Right lobe of liver (tissue), 6 donors: ENCODE data around the gene CHRNA3. TPM values are rescaled to one million over a fixed set of nuclear protein-coding genes. Genes with fewer than 3 reads are reported as not detected.

Source experiments
- ATAC-seq, 4 donors: fragments of 200-7000 bp; cut with Tn5 transposase; one replicate each; pipeline ENCODE4 v1.9.1; 2020; ENCODE audit warnings: mild to moderate bottlenecking in 4 of 4, moderate library complexity in 4 of 4
- DNase-seq, 3 donors: peaks; one replicate each; pipeline ENCODE4 v3.0.0-alpha.2; 2020
- H3K27ac ChIP-seq, 3 donors: fragments of 200-600 bp; one replicate each; pipeline ENCODE4 v1.8.0; 2022
- H3K27me3 ChIP-seq, 2 donors: fragments of 200-600 bp; one replicate each; pipeline ENCODE4 v1.8.0; 2022
- H3K36me3 ChIP-seq, 4 donors: fragments of 200-600 bp; sonication (generic) in 1 of 4; one replicate each; pipeline versions ENCODE4 v1.5.1 to v1.8.0; 2017 to 2022; ENCODE audit warnings: control low read depth in 1 of 4
- H3K4me1 ChIP-seq, 4 donors: fragments of 200-600 bp; sonication (generic) in 1 of 4; one replicate each; pipeline versions ENCODE4 v1.5.1 to v1.8.0; 2017 to 2022; ENCODE audit warnings: control low read depth in 1 of 4
- H3K4me3 ChIP-seq, 3 donors: fragments of 200-600 bp; one replicate each; pipeline ENCODE4 v1.8.0; 2022
- H3K9me3 ChIP-seq, 4 donors: fragments of 200-600 bp; sonication (generic) in 1 of 4; one replicate each; pipeline versions ENCODE4 v1.5.1 to v1.8.0; 2017 to 2022; ENCODE audit warnings: control low read depth in 1 of 4
- POLR2A ChIP-seq: fragments of 450-650 bp; IDR thresholded peaks from one replicate; pipeline ENCODE4 v1.6.1; 2017; ENCODE audit warnings: antibody characterized with exemption, mild to moderate bottlenecking
- WGBS: methylation state at CpG from one replicate; pipeline ENCODE4 v1.1.6; 2018; ENCODE audit warnings: low coverage, low lambda C conversion rate; ENCODE audit not compliant: insufficient coverage; ENCODE audit errors: missing lambda C conversion rate; 5-methylcytosine and 5-hydroxymethylcytosine counted together
- intact Hi-C, 2 donors: fragments of 100-400 bp; cut with DNase I; formaldehyde crosslinking; loops; one replicate each; pipeline versions ENCODE4 v1.11.2 to v1.14.1; 2022
- total RNA-seq, 6 experiments: library from RNA; depleted of rRNA in 2 of 6; stranded (reverse); fragments of >200 nt in 2 of 6; fragmentation: NEBNext Ultra II Directional in 3 of 6; extraction: Animal tissue kit (Norgen Biotek cat#: 25700) in 3 of 6; gene quantifications; one replicate each; pipeline versions ENCODE4 v1.1.0 to v1.2.4, GENCODE V29; 2016 to 2023
- TF ChIP-seq, protein P1 (sequence below), 4 donors: fragments of 200-600 bp in 3 of 4; fragments of 450-650 bp in 1 of 4; IDR thresholded peaks; one replicate each; pipeline versions ENCODE4 v1.5.1 to v1.8.0; 2016 to 2022; ENCODE audit warnings: antibody characterized with exemption in 4 of 4, mild to moderate bottlenecking in 2 of 4
- donor health status: DM: no; HTN: yes; CAD: no.
- donor health status: DM: no; HTN: no; CAD: no.
- donor health status: DM: no; HTN: no; CAD: no.
- donor health status: DM: no; HTN: yes; CAD: no.
- donor health status: DM: no; HTN: yes; CAD: no.

CHRNA3 gene
- total RNA-seq, 6 experiments from 2014 or later, result not detected

DNA sequence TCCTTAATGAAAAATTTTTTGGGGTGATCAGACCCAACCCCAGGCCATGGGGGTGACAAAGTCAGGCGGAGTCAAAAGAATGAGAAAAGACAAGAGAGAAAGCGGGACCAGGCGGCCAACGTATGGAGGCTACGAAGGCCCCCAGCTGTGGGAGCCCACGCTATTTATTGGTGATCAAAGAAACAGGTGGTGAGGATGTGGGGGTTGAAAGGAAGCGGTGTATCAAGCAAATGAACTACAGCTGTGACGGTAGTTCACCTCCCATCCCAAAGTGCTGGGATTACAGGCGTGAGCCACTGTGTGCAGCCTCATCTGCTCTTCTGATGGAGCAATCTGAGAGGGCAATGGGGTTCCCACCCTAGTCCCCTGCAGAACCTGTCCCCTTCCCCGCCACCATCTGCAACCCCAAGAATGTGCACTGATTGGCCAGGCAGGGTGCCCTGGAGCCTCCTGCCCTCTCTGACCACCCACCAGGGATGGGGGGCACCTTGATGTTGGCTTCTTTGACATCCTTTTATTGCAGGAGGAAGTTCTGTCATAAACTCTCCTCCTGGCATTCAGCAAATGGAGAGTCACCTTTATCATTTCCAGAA lies 1.1 kb upstream of the CHRNA3 start:
- no peaks in the 10 kb centered on the region for H3K36me3 ChIP-seq
- no peak overlapping the region for H3K27ac ChIP-seq
- TF ChIP-seq, protein P1, sequence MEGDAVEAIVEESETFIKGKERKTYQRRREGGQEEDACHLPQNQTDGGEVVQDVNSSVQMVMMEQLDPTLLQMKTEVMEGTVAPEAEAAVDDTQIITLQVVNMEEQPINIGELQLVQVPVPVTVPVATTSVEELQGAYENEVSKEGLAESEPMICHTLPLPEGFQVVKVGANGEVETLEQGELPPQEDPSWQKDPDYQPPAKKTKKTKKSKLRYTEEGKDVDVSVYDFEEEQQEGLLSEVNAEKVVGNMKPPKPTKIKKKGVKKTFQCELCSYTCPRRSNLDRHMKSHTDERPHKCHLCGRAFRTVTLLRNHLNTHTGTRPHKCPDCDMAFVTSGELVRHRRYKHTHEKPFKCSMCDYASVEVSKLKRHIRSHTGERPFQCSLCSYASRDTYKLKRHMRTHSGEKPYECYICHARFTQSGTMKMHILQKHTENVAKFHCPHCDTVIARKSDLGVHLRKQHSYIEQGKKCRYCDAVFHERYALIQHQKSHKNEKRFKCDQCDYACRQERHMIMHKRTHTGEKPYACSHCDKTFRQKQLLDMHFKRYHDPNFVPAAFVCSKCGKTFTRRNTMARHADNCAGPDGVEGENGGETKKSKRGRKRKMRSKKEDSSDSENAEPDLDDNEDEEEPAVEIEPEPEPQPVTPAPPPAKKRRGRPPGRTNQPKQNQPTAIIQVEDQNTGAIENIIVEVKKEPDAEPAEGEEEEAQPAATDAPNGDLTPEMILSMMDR (IDR thresholded peaks at IDR 0.05), result no peak
- TF ChIP-seq POLR2A, result no peak
- H3K9me3 ChIP-seq, result no peaks in the 10 kb centered on the region
- ATAC-seq (no peak), DNase-seq (no peak)
- H3K27me3 ChIP-seq, result peaks cover 0 to 17% of the 10 kb centered on the region in 2 donors
- intact Hi-C loops, result no loop called here
- 59% methylated on average over 8 of the region's 10 CpGs for WGBS
- H3K4me1 ChIP-seq, result peaks cover 0 to 4% (median 0%) of the 10 kb centered on the region in 4 donors
- H3K4me3 ChIP-seq, result no peak overlapping the region

DNA sequence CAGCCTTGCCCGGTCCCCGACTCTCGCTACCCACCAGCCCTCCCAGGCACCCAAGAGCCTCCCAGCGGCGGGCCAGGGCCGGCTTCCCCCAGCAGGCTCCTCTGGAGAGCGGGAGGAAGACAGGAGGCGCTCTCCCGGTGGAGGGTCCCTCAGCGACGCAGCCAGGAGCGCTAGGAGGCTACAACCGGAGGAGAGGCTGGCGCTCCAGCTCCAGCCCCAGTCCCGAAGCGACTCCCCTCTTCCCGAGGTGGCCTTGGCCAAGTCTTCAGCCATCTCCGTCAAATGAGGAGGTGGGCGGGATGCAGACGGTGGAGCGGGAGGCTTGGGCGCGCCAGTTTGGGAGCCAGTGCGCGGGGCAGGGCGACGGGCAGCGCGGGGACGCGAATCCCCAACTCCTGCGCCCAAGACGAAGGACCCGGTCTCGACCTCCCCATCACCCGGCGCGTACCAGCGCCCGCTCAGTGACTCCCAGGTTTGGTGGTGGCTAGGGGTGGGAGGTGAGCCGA lies 722 bp downstream of the CHRNA3 start:
- H3K27me3 ChIP-seq, result peaks cover 0 to 17% of the 10 kb centered on the region in 2 donors
- H3K4me3 ChIP-seq, result no peak overlapping the region
- H3K27ac ChIP-seq, result no peak overlapping the region
- 6% methylated on average over 3 of the region's 41 CpGs for WGBS
- no peak for DNase-seq
- TF ChIP-seq, protein P1 (IDR thresholded peaks at IDR 0.05), result no peak
- TF ChIP-seq POLR2A, result no peak
- H3K36me3 ChIP-seq, result no peaks in the 10 kb centered on the region
- H3K4me1 ChIP-seq, result peaks cover 0 to 4% (median 0%) of the 10 kb centered on the region in 4 donors
- no peak for ATAC-seq
- H3K9me3 ChIP-seq, result no peaks in the 10 kb centered on the region
- intact Hi-C loops, result no loop called here

DNA sequence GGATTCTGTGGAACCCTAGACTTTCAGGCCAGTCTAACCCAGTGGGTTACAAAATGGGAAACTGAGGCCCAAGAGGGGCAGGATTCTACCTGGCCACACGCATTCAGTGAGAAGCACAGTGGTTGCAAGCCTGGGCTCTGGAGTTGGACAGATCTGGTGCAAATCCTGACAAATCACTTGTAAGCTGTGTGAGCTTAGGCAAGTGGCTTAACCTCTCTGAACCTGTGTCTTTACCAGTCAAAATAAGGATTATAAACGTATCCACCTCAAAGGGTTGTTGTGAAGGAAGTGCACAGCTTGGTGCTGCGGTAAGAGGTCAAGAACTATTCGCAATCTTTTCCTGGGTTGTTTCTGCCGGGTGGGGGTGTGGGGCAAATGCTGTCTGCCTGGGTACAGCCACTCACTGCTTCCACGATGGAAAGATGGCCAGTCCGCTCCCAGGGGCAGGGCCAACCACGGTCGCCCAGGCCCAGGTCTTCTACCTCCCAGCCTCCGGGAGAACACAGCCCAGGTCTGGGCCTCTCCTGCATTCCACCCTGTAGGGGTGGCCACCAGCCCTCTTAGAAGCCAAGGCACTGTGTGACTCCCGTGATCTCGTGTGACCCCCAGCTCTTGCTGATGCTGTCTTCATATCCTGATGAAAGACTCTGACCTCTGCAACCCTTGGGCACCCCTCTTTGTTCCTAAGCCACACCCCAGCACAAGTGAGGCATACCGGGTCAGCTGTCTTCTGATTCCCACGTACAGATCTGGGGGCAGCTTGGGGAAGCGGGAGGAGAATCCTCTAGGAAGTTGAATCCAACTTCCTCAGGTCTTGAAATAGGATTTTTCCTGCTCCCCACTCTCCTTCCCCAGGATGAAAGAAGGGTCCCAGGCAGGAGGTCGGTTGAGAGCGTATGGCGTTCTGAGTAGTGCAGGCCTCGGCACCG lies 1.5 kb downstream of the CHRNA3 start:
- H3K36me3 ChIP-seq, result no peaks in the 10 kb centered on the region
- 18% methylated on average over 9 of the region's 20 CpGs for WGBS
- peaks cover 0 to 17% of the 10 kb centered on the region in 2 donors for H3K27me3 ChIP-seq
- H3K4me3 ChIP-seq, result no peak overlapping the region
- peaks cover 0 to 4% (median 0%) of the 10 kb centered on the region in 4 donors for H3K4me1 ChIP-seq
- H3K9me3 ChIP-seq, result no peaks in the 10 kb centered on the region
- H3K27ac ChIP-seq, result no peak overlapping the region
- ATAC-seq, result no peak
- no peak for DNase-seq
- TF ChIP-seq, protein P1 (IDR thresholded peaks at IDR 0.05), result no peak
- no peak for TF ChIP-seq POLR2A
- intact Hi-C loops, result no loop called here

DNA sequence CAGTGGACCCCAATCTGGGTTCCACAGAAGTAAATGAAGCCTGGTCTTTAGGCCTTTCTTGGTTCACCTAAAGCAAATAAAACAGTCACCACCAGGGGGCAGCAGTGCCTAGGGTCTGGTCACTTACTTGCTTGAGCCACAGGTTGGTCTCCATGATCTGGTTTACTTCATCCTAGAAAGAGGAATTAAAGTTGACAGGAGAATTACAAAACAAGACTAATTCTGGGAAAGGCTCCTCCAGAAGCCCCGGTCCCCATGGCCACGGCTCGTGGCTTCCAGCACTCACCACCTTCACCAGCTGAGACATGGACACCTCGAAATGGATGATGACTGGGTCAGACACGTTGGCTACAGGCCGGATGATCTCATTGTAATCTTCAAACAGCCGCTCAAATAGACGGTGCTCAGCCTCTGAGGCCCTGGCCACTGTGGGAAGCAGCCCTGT lies 2.3 kb downstream of the CHRNA3 start:
- DNase-seq (peak; percentile 67 to 85 (median 69)), ATAC-seq (peak; percentile 76 to 92 (median 86))
- WGBS, result 0% methylated on average over 4 of the region's 8 CpGs
- H3K4me3 ChIP-seq, result no peak overlapping the region
- no peak overlapping the region for H3K27ac ChIP-seq
- H3K9me3 ChIP-seq, result no peaks in the 10 kb centered on the region
- intact Hi-C loops, result no loop called here
- H3K36me3 ChIP-seq, result no peaks in the 10 kb centered on the region
- TF ChIP-seq, protein P1 (IDR thresholded peaks at IDR 0.05), result peak; percentile 75 to 88 (median 85)
- TF ChIP-seq POLR2A, result no peak
- peaks cover 0 to 17% of the 10 kb centered on the region in 2 donors for H3K27me3 ChIP-seq
- peaks cover 0 to 4% (median 0%) of the 10 kb centered on the region in 4 donors for H3K4me1 ChIP-seq
